WTC11 (cell line): ENCODE results near the gene MRGPRF. TPM values are rescaled to one million over a fixed set of nuclear protein-coding genes. Genes with fewer than 3 reads are reported as not detected.

Source experiments
- ATAC-seq: fragments of 200-7000 bp; cut with Tn5 transposase; 2 replicates; pipeline ENCODE4 v1.10.0; 2021; ENCODE audit warnings: mild to moderate bottlenecking, moderate library complexity
- CTCF ChIA-PET: fragments of 300-600 bp; sonication (Branson Sonifier 250); formaldehyde crosslinking; loops from one replicate; lab custom pipeline; 2021; ENCODE audit warnings: antibody characterized with exemption; lab: Charles Lee
- POLR2A ChIA-PET: fragments of 350-600 bp; sonication (Branson Sonifier 250); formaldehyde crosslinking; loops from one replicate; lab custom pipeline; 2021; ENCODE audit warnings: antibody characterized with exemption; lab: Charles Lee
- DNase-seq: peaks from one replicate; pipeline ENCODE4 v3.0.0; 2021; ENCODE audit warnings: low spot score
- H3K27ac Mint-ChIP-seq: 2 replicates; pipeline ENCODE4 v1.8.0; 2021; ENCODE audit warnings: mixed read lengths
- H3K27me3 Mint-ChIP-seq: 2 replicates; pipeline ENCODE4 v1.8.0; 2021; ENCODE audit warnings: low read depth, mild to moderate bottlenecking, moderate library complexity, mixed read lengths
- H3K36me3 Mint-ChIP-seq: 2 replicates; pipeline ENCODE4 v1.8.0; 2021; ENCODE audit warnings: mixed read lengths
- H3K4me1 Mint-ChIP-seq: 2 replicates; pipeline ENCODE4 v1.8.0; 2022; ENCODE audit warnings: mixed read lengths
- H3K4me3 Mint-ChIP-seq: 2 replicates; pipeline ENCODE4 v1.8.0; 2021; ENCODE audit warnings: mild to moderate bottlenecking, moderate library complexity, mixed read lengths
- H3K9me3 Mint-ChIP-seq: 2 replicates; pipeline ENCODE4 v1.8.0; 2021; ENCODE audit warnings: mixed read lengths
- CBFB ChIP-seq: sonication (generic); formaldehyde crosslinking; IDR thresholded peaks from 2 replicates; pipeline ENCODE4 v1.8.1; 2022; ENCODE audit warnings: mild to moderate bottlenecking, low read depth, missing genetic modification reagents
- CREB1 ChIP-seq: sonication (generic); formaldehyde crosslinking; IDR thresholded peaks from 2 replicates; pipeline ENCODE4 v1.8.0; 2023; ENCODE audit warnings: mild to moderate bottlenecking, missing genetic modification reagents
- CREM ChIP-seq: sonication (generic); formaldehyde crosslinking; IDR thresholded peaks from 2 replicates; pipeline ENCODE4 v1.8.1; 2022; ENCODE audit warnings: mild to moderate bottlenecking, missing genetic modification reagents, moderate library complexity
- FOXK1 ChIP-seq: sonication (generic); formaldehyde crosslinking; IDR thresholded peaks from 2 replicates; pipeline ENCODE4 v1.8.0; 2022; ENCODE audit warnings: mild to moderate bottlenecking, moderate library complexity, missing genetic modification reagents
- FOXP1 ChIP-seq: sonication (generic); formaldehyde crosslinking; IDR thresholded peaks from 2 replicates; pipeline ENCODE4 v1.8.0; 2022; ENCODE audit warnings: missing genetic modification reagents, mild to moderate bottlenecking, moderate library complexity, borderline replicate concordance
- GTF2I ChIP-seq: fragments of 250-450 bp; sonication (Bioruptor Pico); conservative IDR thresholded peaks from 2 replicates; pipeline ENCODE4 v1.4.0; 2021; ENCODE audit warnings: mild to moderate bottlenecking
- JUN ChIP-seq: sonication (generic); formaldehyde crosslinking; IDR thresholded peaks from 2 replicates; pipeline ENCODE4 v1.8.0; 2023; ENCODE audit warnings: mild to moderate bottlenecking, missing genetic modification reagents
- MYBL2 ChIP-seq: sonication (generic); formaldehyde crosslinking; IDR thresholded peaks from 2 replicates; pipeline ENCODE4 v1.8.1; 2023; ENCODE audit warnings: mild to moderate bottlenecking, moderate library complexity, missing genetic modification reagents
- OVOL2 ChIP-seq: fragments of 250-450 bp; sonication (Bioruptor Pico); IDR thresholded peaks from 2 replicates; pipeline ENCODE4 v1.9.0; 2021; ENCODE audit warnings: mild to moderate bottlenecking, borderline replicate concordance
- RORB ChIP-seq: fragments of 250-450 bp; sonication (Bioruptor Pico); IDR thresholded peaks from 2 replicates; pipeline ENCODE4 v1.9.0; 2021; ENCODE audit warnings: mild to moderate bottlenecking
- ZNF416 ChIP-seq: fragments of 250-450 bp; sonication (Bioruptor Pico); IDR thresholded peaks from 2 replicates; pipeline ENCODE4 v1.9.0; 2021; ENCODE audit warnings: mild to moderate bottlenecking, inconsistent platforms
- total RNA-seq: library from RNA; stranded (reverse); gene quantifications from 3 replicates; pipeline ENCODE4 v1.2.3, GENCODE V29; 2021
- TF ChIP-seq, protein P1 (sequence below): fragments of 250-450 bp; sonication (Bioruptor Pico); IDR thresholded peaks from 2 replicates; pipeline ENCODE4 v1.9.0; 2021; ENCODE audit warnings: mild to moderate bottlenecking
- TF ChIP-seq, protein P2 (sequence below): sonication (generic); formaldehyde crosslinking; IDR thresholded peaks from 2 replicates; pipeline ENCODE4 v1.8.0; 2022; ENCODE audit warnings: mild to moderate bottlenecking, missing genetic modification reagents
- TF ChIP-seq, protein P3 (sequence below): sonication (generic); formaldehyde crosslinking; IDR thresholded peaks from 2 replicates; pipeline ENCODE4 v1.8.0; 2022; ENCODE audit warnings: missing genetic modification reagents
- TF ChIP-seq, protein P4 (sequence below): sonication (generic); formaldehyde crosslinking; conservative IDR thresholded peaks from 2 replicates; pipeline ENCODE4 v1.8.1; 2023; ENCODE audit warnings: mild to moderate bottlenecking, low read depth, missing genetic modification reagents, moderate library complexity
- TF ChIP-seq, protein P5 (sequence below): fragments of 250-450 bp; sonication (Bioruptor Pico); IDR thresholded peaks from 2 replicates; pipeline ENCODE4 v2.1.2; 2022; ENCODE audit warnings: mild to moderate bottlenecking, moderate library complexity
- TF ChIP-seq, protein P6 (sequence below): sonication (generic); formaldehyde crosslinking; IDR thresholded peaks from 2 replicates; pipeline ENCODE4 v1.8.1; 2023; ENCODE audit warnings: mild to moderate bottlenecking, missing genetic modification reagents, borderline replicate concordance
- TF ChIP-seq, protein P7 (sequence below): sonication (generic); formaldehyde crosslinking; IDR thresholded peaks from 2 replicates; pipeline ENCODE4 v1.8.1; 2022; ENCODE audit warnings: mild to moderate bottlenecking, moderate library complexity, missing genetic modification reagents
- TF ChIP-seq, protein P8 (sequence below): sonication (generic); formaldehyde crosslinking; conservative IDR thresholded peaks from 2 replicates; pipeline ENCODE4 v1.8.1; 2022; ENCODE audit warnings: mild to moderate bottlenecking, missing genetic modification reagents

MRGPRF gene
- total RNA-seq, 1 experiment from 2014 or later: 3.8 TPM

DNA sequence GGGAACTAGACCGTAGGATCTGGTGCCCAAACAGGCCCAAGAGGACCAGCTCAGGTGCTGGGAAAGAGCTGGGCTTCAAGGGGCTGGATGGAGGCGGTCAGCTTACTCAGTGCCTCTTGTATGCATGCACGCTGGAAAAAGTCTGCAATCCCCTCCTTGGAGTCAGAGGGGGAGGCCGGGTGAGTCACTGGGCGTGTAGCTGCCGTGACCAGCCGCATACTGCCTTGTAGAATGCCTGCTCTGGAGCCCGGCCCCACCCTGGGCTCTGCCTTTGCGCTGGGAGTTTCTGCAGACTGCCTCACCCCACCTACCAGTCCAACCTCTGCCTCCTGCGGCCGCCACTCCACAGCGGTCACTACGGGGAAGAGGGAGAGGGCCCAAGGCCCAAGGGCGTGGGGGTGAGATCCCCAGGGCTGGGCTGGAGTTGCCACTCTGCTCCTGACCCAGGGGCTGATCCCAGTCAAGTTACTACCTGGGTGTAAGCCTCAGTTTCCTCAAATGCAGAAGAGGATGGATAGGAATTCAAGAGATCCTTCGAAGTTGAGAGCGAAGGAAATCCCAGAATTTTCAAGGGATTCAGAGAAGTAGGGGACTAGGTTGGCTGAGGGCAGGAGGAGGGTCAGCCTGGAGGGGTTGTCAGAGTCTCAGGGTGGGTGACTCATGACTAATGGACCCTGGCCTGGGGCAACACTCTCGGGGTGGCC, 4.2 kb downstream of the MRGPRF start:
- Mint-ChIP-seq H3K9me3 (no peaks in the 10 kb centered on the region), H3K36me3 (no peaks in the 10 kb centered on the region)
- TF ChIP-seq, protein P1, sequence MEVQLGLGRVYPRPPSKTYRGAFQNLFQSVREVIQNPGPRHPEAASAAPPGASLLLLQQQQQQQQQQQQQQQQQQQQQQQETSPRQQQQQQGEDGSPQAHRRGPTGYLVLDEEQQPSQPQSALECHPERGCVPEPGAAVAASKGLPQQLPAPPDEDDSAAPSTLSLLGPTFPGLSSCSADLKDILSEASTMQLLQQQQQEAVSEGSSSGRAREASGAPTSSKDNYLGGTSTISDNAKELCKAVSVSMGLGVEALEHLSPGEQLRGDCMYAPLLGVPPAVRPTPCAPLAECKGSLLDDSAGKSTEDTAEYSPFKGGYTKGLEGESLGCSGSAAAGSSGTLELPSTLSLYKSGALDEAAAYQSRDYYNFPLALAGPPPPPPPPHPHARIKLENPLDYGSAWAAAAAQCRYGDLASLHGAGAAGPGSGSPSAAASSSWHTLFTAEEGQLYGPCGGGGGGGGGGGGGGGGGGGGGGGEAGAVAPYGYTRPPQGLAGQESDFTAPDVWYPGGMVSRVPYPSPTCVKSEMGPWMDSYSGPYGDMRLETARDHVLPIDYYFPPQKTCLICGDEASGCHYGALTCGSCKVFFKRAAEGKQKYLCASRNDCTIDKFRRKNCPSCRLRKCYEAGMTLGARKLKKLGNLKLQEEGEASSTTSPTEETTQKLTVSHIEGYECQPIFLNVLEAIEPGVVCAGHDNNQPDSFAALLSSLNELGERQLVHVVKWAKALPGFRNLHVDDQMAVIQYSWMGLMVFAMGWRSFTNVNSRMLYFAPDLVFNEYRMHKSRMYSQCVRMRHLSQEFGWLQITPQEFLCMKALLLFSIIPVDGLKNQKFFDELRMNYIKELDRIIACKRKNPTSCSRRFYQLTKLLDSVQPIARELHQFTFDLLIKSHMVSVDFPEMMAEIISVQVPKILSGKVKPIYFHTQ (CRISPR knock-in tag): no peak
- no peak for TF ChIP-seq RORB (CRISPR knock-in tag)
- TF ChIP-seq GTF2I (CRISPR knock-in tag): no peak
- TF ChIP-seq, protein P2, sequence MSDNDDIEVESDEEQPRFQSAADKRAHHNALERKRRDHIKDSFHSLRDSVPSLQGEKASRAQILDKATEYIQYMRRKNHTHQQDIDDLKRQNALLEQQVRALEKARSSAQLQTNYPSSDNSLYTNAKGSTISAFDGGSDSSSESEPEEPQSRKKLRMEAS (CRISPR knock-in tag): no peak
- TF ChIP-seq, protein P3, sequence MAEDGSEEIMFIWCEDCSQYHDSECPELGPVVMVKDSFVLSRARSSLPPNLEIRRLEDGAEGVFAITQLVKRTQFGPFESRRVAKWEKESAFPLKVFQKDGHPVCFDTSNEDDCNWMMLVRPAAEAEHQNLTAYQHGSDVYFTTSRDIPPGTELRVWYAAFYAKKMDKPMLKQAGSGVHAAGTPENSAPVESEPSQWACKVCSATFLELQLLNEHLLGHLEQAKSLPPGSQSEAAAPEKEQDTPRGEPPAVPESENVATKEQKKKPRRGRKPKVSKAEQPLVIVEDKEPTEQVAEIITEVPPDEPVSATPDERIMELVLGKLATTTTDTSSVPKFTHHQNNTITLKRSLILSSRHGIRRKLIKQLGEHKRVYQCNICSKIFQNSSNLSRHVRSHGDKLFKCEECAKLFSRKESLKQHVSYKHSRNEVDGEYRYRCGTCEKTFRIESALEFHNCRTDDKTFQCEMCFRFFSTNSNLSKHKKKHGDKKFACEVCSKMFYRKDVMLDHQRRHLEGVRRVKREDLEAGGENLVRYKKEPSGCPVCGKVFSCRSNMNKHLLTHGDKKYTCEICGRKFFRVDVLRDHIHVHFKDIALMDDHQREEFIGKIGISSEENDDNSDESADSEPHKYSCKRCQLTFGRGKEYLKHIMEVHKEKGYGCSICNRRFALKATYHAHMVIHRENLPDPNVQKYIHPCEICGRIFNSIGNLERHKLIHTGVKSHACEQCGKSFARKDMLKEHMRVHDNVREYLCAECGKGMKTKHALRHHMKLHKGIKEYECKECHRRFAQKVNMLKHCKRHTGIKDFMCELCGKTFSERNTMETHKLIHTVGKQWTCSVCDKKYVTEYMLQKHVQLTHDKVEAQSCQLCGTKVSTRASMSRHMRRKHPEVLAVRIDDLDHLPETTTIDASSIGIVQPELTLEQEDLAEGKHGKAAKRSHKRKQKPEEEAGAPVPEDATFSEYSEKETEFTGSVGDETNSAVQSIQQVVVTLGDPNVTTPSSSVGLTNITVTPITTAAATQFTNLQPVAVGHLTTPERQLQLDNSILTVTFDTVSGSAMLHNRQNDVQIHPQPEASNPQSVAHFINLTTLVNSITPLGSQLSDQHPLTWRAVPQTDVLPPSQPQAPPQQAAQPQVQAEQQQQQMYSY (CRISPR knock-in tag): no peak
- TF ChIP-seq CBFB (CRISPR knock-in tag): no peak
- TF ChIP-seq JUN (CRISPR knock-in tag): no peak
- no peak for TF ChIP-seq CREB1 (CRISPR knock-in tag)
- TF ChIP-seq, protein P4, sequence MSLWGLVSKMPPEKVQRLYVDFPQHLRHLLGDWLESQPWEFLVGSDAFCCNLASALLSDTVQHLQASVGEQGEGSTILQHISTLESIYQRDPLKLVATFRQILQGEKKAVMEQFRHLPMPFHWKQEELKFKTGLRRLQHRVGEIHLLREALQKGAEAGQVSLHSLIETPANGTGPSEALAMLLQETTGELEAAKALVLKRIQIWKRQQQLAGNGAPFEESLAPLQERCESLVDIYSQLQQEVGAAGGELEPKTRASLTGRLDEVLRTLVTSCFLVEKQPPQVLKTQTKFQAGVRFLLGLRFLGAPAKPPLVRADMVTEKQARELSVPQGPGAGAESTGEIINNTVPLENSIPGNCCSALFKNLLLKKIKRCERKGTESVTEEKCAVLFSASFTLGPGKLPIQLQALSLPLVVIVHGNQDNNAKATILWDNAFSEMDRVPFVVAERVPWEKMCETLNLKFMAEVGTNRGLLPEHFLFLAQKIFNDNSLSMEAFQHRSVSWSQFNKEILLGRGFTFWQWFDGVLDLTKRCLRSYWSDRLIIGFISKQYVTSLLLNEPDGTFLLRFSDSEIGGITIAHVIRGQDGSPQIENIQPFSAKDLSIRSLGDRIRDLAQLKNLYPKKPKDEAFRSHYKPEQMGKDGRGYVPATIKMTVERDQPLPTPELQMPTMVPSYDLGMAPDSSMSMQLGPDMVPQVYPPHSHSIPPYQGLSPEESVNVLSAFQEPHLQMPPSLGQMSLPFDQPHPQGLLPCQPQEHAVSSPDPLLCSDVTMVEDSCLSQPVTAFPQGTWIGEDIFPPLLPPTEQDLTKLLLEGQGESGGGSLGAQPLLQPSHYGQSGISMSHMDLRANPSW: no peak
- TF ChIP-seq OVOL2: no peak
- no peak for TF ChIP-seq CREM
- TF ChIP-seq, all 79 proteins: peak for 0
- no peak for DNase-seq
- Mint-ChIP-seq H3K27ac (no peak overlapping the region), H3K4me1 (peaks cover 30% of the 10 kb centered on the region), H3K27me3 (peaks cover 5% of the 10 kb centered on the region), H3K4me3 (no peak overlapping the region)
- POLR2A ChIA-PET: no interaction called here
- CTCF ChIA-PET: interaction anchor here (0.9 to 1.7 kb wide), 2 partner anchors 12 to 35 kb away, joined by 3 to 6 read pairs; no protein-coding TSS in a partner anchor
- no peak for ATAC-seq

DNA sequence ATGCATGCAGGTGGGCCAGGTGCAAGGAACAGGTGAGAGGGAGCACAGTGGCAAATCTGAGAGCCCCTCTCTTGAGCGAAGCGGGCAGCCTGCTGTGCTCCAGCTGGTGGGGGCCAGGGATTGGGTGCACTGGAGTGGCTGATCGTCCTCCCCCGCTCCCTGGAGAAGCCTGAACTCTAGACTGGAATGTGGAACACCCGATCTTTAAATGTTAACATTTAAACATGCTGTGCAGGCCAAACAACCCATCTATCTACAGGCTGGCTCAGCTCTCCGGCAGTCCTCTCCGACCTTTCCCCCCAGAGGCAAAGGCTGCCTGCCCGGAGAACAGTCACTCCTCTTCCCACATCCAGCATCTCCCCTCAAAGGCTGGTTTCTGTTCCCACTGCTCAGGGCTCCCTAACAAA, 5.1 kb downstream of the MRGPRF start:
- Mint-ChIP-seq H3K4me1 (peaks cover 28% of the 10 kb centered on the region), H3K36me3 (no peaks in the 10 kb centered on the region), H3K27me3 (peaks cover 5% of the 10 kb centered on the region), H3K27ac (peak overlapping the region; percentile 23; the same call in 1 of the 2 replicates), H3K9me3 (no peaks in the 10 kb centered on the region), H3K4me3 (no peak overlapping the region)
- DNase-seq (no peak), ATAC-seq (no peak)
- CTCF ChIA-PET: interaction anchor here (0.9 to 1.7 kb wide), 2 partner anchors 13 to 36 kb away, joined by 3 to 6 read pairs; no protein-coding TSS in a partner anchor
- POLR2A ChIA-PET: no interaction called here
- TF ChIP-seq, protein P5, sequence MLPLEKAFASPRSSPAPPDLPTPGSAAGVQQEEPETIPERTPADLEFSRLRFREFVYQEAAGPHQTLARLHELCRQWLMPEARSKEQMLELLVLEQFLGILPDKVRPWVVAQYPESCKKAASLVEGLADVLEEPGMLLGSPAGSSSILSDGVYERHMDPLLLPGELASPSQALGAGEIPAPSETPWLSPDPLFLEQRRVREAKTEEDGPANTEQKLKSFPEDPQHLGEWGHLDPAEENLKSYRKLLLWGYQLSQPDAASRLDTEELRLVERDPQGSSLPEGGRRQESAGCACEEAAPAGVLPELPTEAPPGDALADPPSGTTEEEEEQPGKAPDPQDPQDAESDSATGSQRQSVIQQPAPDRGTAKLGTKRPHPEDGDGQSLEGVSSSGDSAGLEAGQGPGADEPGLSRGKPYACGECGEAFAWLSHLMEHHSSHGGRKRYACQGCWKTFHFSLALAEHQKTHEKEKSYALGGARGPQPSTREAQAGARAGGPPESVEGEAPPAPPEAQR (CRISPR knock-in tag): no peak
- TF ChIP-seq FOXK1 (no peak), MYBL2 (no peak), ZNF416 (CRISPR knock-in tag) (no peak), FOXP1 (CRISPR knock-in tag) (no peak)
- TF ChIP-seq, protein P6, sequence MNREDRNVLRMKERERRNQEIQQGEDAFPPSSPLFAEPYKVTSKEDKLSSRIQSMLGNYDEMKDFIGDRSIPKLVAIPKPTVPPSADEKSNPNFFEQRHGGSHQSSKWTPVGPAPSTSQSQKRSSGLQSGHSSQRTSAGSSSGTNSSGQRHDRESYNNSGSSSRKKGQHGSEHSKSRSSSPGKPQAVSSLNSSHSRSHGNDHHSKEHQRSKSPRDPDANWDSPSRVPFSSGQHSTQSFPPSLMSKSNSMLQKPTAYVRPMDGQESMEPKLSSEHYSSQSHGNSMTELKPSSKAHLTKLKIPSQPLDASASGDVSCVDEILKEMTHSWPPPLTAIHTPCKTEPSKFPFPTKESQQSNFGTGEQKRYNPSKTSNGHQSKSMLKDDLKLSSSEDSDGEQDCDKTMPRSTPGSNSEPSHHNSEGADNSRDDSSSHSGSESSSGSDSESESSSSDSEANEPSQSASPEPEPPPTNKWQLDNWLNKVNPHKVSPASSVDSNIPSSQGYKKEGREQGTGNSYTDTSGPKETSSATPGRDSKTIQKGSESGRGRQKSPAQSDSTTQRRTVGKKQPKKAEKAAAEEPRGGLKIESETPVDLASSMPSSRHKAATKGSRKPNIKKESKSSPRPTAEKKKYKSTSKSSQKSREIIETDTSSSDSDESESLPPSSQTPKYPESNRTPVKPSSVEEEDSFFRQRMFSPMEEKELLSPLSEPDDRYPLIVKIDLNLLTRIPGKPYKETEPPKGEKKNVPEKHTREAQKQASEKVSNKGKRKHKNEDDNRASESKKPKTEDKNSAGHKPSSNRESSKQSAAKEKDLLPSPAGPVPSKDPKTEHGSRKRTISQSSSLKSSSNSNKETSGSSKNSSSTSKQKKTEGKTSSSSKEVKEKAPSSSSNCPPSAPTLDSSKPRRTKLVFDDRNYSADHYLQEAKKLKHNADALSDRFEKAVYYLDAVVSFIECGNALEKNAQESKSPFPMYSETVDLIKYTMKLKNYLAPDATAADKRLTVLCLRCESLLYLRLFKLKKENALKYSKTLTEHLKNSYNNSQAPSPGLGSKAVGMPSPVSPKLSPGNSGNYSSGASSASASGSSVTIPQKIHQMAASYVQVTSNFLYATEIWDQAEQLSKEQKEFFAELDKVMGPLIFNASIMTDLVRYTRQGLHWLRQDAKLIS (CRISPR knock-in tag): no peak
- TF ChIP-seq, protein P7, sequence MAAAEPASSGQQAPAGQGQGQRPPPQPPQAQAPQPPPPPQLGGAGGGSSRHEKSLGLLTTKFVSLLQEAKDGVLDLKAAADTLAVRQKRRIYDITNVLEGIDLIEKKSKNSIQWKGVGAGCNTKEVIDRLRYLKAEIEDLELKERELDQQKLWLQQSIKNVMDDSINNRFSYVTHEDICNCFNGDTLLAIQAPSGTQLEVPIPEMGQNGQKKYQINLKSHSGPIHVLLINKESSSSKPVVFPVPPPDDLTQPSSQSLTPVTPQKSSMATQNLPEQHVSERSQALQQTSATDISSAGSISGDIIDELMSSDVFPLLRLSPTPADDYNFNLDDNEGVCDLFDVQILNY: no peak
- TF ChIP-seq, protein P8, sequence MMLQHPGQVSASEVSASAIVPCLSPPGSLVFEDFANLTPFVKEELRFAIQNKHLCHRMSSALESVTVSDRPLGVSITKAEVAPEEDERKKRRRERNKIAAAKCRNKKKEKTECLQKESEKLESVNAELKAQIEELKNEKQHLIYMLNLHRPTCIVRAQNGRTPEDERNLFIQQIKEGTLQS (CRISPR knock-in tag): no peak
